Heart left ventricle (tissue), 16 donors: ENCODE data around the gene SRBD1. TPM values are rescaled to one million over a fixed set of nuclear protein-coding genes. Genes with fewer than 3 reads are reported as not detected.

Experiments used
- ATAC-seq, 4 donors: fragments of 200-7000 bp; cut with Tn5 transposase; one replicate each; pipeline ENCODE4 v1.9.1; 2020 to 2022; ENCODE audit warnings: moderate library complexity in 4 of 4, mild to moderate bottlenecking in 3 of 4, moderate number of reproducible peaks in 1 of 4
- DNase-seq, 5 donors: peaks; one replicate each; pipeline ENCODE4 v3.0.0-alpha.2; 2020
- H3K27ac ChIP-seq, 12 donors: fragments of 200-600 bp; sonication (generic) in 4 of 12; one replicate each; pipeline versions ENCODE4 v1.5.0 to v1.8.0; 2016 to 2022; ENCODE audit warnings: mild to moderate bottlenecking in 2 of 12
- H3K27me3 ChIP-seq, 9 donors: fragments of 200-600 bp; sonication (generic) in 2 of 9; one replicate each; pipeline versions ENCODE4 v1.5.1 to v1.8.0; 2016 to 2022; ENCODE audit warnings: mild to moderate bottlenecking in 3 of 9
- H3K36me3 ChIP-seq, 9 donors: fragments of 200-600 bp; sonication (generic) in 2 of 9; one replicate each; pipeline versions ENCODE4 v1.5.0 to v1.8.0; 2018 to 2022; ENCODE audit warnings: mild to moderate bottlenecking in 2 of 9
- H3K4me1 ChIP-seq, 12 donors: fragments of 200-600 bp; sonication (generic) in 4 of 12; one replicate each; pipeline versions ENCODE4 v1.5.0 to v1.8.0; 2016 to 2022; ENCODE audit warnings: mild to moderate bottlenecking in 3 of 12
- H3K4me3 ChIP-seq, 12 donors: fragments of 200-600 bp; sonication (generic) in 4 of 12; one replicate each; pipeline versions ENCODE4 v1.5.0 to v1.8.0; 2017 to 2022; ENCODE audit warnings: mild to moderate bottlenecking in 9 of 12, moderate library complexity in 4 of 12
- H3K9me3 ChIP-seq, 12 donors: fragments of 200-600 bp; sonication (generic) in 4 of 12; one replicate each; pipeline versions ENCODE4 v1.5.0 to v1.8.0; 2016 to 2022; ENCODE audit warnings: mild to moderate bottlenecking in 1 of 12
- POLR2A ChIP-seq, 2 donors: fragments of 450-650 bp; IDR thresholded peaks; one replicate each; pipeline ENCODE4 v1.6.1; 2017; ENCODE audit warnings: antibody characterized with exemption in 2 of 2, mild to moderate bottlenecking in 2 of 2, moderate library complexity in 2 of 2
- WGBS, 4 donors: extraction: QIAGEN DNeasy Blood & Tissue Kit in 2 of 4; methylation state at CpG; one replicate each; pipeline versions ENCODE4 v1.1.5 to v1.1.7; 2013 to 2018; 5-methylcytosine and 5-hydroxymethylcytosine counted together
- intact Hi-C, 10 donors: fragments of 100-400 bp; cut with DNase I; formaldehyde crosslinking; loops; one replicate each; pipeline versions ENCODE4 v1.11.1 to v1.14.2; 2022
- polyA plus RNA-seq, 2 donors: library from polyadenylated mRNA; stranded (reverse); fragments of 200-250 nt; gene quantifications; one replicate each; pipeline ENCODE4 v1.2.3, GENCODE V29; 2013
- total RNA-seq, 9 donors: library from RNA; depleted of rRNA in 2 of 9; stranded (reverse); fragments of >200 nt in 2 of 9; fragmentation: NEBNext Ultra II Directional in 3 of 9; extraction: Animal tissue kit (Norgen Biotek cat#: 25700) in 3 of 9; gene quantifications; one replicate each; pipeline versions ENCODE4 v1.1.0 to v1.2.4, GENCODE V29; 2016 to 2023
- TF ChIP-seq, protein P1 (sequence below), 12 donors: fragments of 200-600 bp; sonication (generic) in 4 of 12; IDR thresholded peaks; one replicate each; pipeline versions ENCODE4 v1.5.0 to v1.8.0; 2018 to 2022; ENCODE audit warnings: antibody characterized with exemption in 12 of 12, mild to moderate bottlenecking in 5 of 12
- donor health status: ischemic (EF 13 %, LVEDD 7.1; RV severe dilation, severe dysfunction).
- donor health status: healthy with polysubstance abuse.
- donor health status: DM: no; HTN: yes; CAD: no.
- donor health status: DM: no; HTN: no; CAD: no.
- donor health status: ischemic (EF 25% LVEDD 6.9; RV normal size, moderate dysfunction).
- donor health status: ischemic (EF 25% LVEDD 5.7; RV mildly dilated, moderate dysfunction).
- donor health status: healthy.
- donor health status: DM: yes; HTN: yes; CAD: no.
- donor health status: ischemic (EF 35%, LVEDD 5.7; RV mildly dilated, moderate dysfunction).
- donor health status: nonischemic (EF 11% LVEDD 7.7; RV severe dilation, severe dysfunction).
- donor health status: DM: yes; HTN: yes; CAD: no.
- donor health status: PGD.
- donor health status: ischemic (EF 29% LVEDD 5.4; RV normal size, mild dysfunction).
- donor health status: nonischemic (EF 23%, LVEDD 6.1; RV moderate dilation, normal function).

Gene SRBD1
- total and polyA plus RNA-seq, 11 donors, result 3.0 to 16.9 (median 10.2) TPM

DNA sequence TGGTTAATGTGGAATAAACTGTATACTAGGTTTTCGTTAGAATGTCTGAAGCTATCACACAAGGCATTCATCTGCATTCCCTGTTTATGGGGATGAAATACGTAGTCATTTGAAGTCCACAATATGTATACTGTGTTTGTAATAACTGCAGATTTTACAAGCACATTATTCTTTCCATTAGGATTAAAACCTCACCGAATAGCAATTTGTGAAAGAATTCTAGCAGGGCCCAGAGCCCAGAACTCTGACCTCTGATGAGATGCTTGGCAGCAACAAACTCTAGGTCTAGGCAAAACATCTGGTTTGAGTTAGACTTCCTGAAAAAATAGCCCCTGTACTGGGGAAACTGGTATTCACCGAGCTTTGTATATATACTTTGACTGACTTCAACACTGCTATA, 158.2 kb downstream of the SRBD1 start:
- TF ChIP-seq, protein P1, sequence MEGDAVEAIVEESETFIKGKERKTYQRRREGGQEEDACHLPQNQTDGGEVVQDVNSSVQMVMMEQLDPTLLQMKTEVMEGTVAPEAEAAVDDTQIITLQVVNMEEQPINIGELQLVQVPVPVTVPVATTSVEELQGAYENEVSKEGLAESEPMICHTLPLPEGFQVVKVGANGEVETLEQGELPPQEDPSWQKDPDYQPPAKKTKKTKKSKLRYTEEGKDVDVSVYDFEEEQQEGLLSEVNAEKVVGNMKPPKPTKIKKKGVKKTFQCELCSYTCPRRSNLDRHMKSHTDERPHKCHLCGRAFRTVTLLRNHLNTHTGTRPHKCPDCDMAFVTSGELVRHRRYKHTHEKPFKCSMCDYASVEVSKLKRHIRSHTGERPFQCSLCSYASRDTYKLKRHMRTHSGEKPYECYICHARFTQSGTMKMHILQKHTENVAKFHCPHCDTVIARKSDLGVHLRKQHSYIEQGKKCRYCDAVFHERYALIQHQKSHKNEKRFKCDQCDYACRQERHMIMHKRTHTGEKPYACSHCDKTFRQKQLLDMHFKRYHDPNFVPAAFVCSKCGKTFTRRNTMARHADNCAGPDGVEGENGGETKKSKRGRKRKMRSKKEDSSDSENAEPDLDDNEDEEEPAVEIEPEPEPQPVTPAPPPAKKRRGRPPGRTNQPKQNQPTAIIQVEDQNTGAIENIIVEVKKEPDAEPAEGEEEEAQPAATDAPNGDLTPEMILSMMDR (IDR thresholded peaks at IDR 0.05), result no peak
- TF ChIP-seq POLR2A (IDR thresholded peaks at IDR 0.05), result no peak
- H3K9me3 ChIP-seq, result no peaks in the 10 kb centered on the region
- no peak overlapping the region for H3K4me3 ChIP-seq
- H3K27me3 ChIP-seq, result no peaks in the 10 kb centered on the region
- 68 to 75% (median 72%) methylated on average over 4 of the region's 4 CpGs for WGBS, 4 donors
- peak overlapping the region in 1 of 12 donors; percentile 2 for H3K27ac ChIP-seq
- ATAC-seq, result peak in 3 of 4 donors; percentile 46 to 72 (median 47)
- no peaks in the 10 kb centered on the region for H3K36me3 ChIP-seq
- peaks cover 0 to 3% (median 0%) of the 10 kb centered on the region in 12 donors for H3K4me1 ChIP-seq
- intact Hi-C loops, result no loop called here
- peak; percentile 23 to 31 (median 26) for DNase-seq

DNA sequence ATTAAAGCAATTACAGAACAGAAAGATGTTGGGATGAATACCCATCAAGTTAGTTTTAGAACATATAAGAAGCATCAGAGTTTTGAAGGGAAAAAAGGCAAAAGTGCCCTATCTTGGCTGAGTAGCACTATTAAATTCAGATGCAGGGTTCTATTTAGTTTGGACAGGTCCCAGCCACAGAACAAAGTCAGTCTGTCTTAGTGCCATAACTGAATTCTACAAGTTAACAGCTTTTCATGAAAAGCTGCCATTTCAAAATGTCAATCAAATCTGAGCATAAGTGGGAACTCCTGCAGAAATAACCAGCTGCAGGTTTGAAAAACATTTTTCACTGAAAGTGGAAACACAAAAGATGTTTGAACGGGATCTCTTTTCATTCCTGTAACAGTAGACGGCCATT, 160.4 kb downstream of the SRBD1 start:
- no peak overlapping the region for H3K4me3 ChIP-seq
- ATAC-seq (no peak), DNase-seq (no peak)
- H3K27me3 ChIP-seq, result no peaks in the 10 kb centered on the region
- H3K36me3 ChIP-seq, result no peaks in the 10 kb centered on the region
- no peaks in the 10 kb centered on the region for H3K9me3 ChIP-seq
- peaks cover 0 to 3% (median 0%) of the 10 kb centered on the region in 12 donors for H3K4me1 ChIP-seq
- intact Hi-C loops, result no loop called here
- no peak overlapping the region for H3K27ac ChIP-seq
- 90 to 92% (median 91%) methylated on average over 2 of the region's 2 CpGs for WGBS, 4 donors
- no peak for TF ChIP-seq POLR2A (IDR thresholded peaks at IDR 0.05)
- TF ChIP-seq, protein P1 (IDR thresholded peaks at IDR 0.05), result no peak

- intact Hi-C loops, result no loop called here
- Histone ChIP-seq H3K27me3 (no peaks in the 10 kb centered on the region), H3K36me3 (no peaks in the 10 kb centered on the region), H3K9me3 (no peaks in the 10 kb centered on the region), H3K4me3 (no peak overlapping the region), H3K4me1 (peaks cover 0 to 6% (median 0%) of the 10 kb centered on the region in 12 donors), H3K27ac (no peak overlapping the region)
- WGBS, 4 donors, result 94 to 98% (median 97%) methylated on average over 3 of the region's 3 CpGs
- TF ChIP-seq, protein P1 (IDR thresholded peaks at IDR 0.05), result no peak
- TF ChIP-seq POLR2A (IDR thresholded peaks at IDR 0.05), result no peak
- DNase-seq (no peak), ATAC-seq (no peak)
Observed at GRCh38 chr2:45448217-45448616, 162.8 kb downstream of the SRBD1 start.

GRCh38 chr2:45446016-45446415, 165.1 kb downstream of the SRBD1 start:
- Histone ChIP-seq H3K4me3 (no peak overlapping the region), H3K27ac (no peak overlapping the region), H3K4me1 (peaks cover 0 to 4% (median 0%) of the 10 kb centered on the region in 12 donors), H3K9me3 (no peaks in the 10 kb centered on the region), H3K36me3 (no peaks in the 10 kb centered on the region), H3K27me3 (no peaks in the 10 kb centered on the region)
- TF ChIP-seq, protein P1 (IDR thresholded peaks at IDR 0.05), result no peak
- no peak for TF ChIP-seq POLR2A (IDR thresholded peaks at IDR 0.05)
- ATAC-seq (no peak), DNase-seq (no peak)
- 72 to 87% (median 84%) methylated on average over 2 of the region's 2 CpGs for WGBS, 4 donors
- intact Hi-C loops, result no loop called here
